NCI-H345 treated with DMSO at 0.1 percent for 48 hours (cell line): ENCODE results near the gene GRM5.
"Not testable (repeated sequence)": the region's sequence is repeated elsewhere in the genome, so short reads cannot be mapped to it uniquely, and the experiment has no call there.

Experiments used
- DNase-seq: peaks from one replicate; lab custom pipeline; 2025; ENCODE audit not compliant: unreplicated experiment; lab: John Stamatoyannopoulos, UW

GRM5 gene

GRCh38 chr11:88978992-88979391, 86.8 kb downstream of the GRM5 start:
- not testable (repeated sequence) for DNase-seq

GRCh38 chr11:88975441-88975840, 90.3 kb downstream of the GRM5 start:
- not testable (repeated sequence) for DNase-seq

- DNase-seq: no peak
These were observed 93.6 kb downstream of the GRM5 start for GRCh38 chr11:88972210-88972609.

- DNase-seq: not testable (repeated sequence)
These were observed 104.2 kb downstream of the GRM5 start for GRCh38 chr11:88961621-88962020.

- not testable (repeated sequence) for DNase-seq
These were observed 105.9 kb downstream of the GRM5 start for GRCh38 chr11:88959857-88960256.

- no peak for DNase-seq
These were observed 114.8 kb downstream of the GRM5 start for GRCh38 chr11:88950975-88951374.

GRCh38 chr11:88948908-88949307, 116.9 kb downstream of the GRM5 start:
- not testable (repeated sequence) for DNase-seq

GRCh38 chr11:88947843-88948572, 117.8 kb downstream of the GRM5 start:
- not testable (repeated sequence) for DNase-seq

GRCh38 chr11:88929665-88930064, 136.1 kb downstream of the GRM5 start:
- not testable (repeated sequence) for DNase-seq

GRCh38 chr11:88917065-88917464, 148.7 kb downstream of the GRM5 start:
- not testable (repeated sequence) for DNase-seq

- no peak for DNase-seq
These were observed 156.3 kb downstream of the GRM5 start for GRCh38 chr11:88909500-88909899.

GRCh38 chr11:88901436-88901835, 164.3 kb downstream of the GRM5 start:
- DNase-seq: not testable (repeated sequence)

GRCh38 chr11:88888855-88889254, 176.9 kb downstream of the GRM5 start:
- DNase-seq: not testable (repeated sequence)

GRCh38 chr11:88886796-88887195, 179.0 kb downstream of the GRM5 start:
- no peak for DNase-seq

- not testable (repeated sequence) for DNase-seq
These were observed 183.0 kb downstream of the GRM5 start for GRCh38 chr11:88882800-88883199.

- DNase-seq: no peak
These were observed 204.2 kb downstream of the GRM5 start for GRCh38 chr11:88861618-88862017.

- not testable (repeated sequence) for DNase-seq
These were observed 205.4 kb downstream of the GRM5 start for GRCh38 chr11:88860431-88860830.

- not testable (repeated sequence) for DNase-seq
These were observed 211.8 kb downstream of the GRM5 start for GRCh38 chr11:88853963-88854362.

- not testable (repeated sequence) for DNase-seq
These were observed 214.2 kb downstream of the GRM5 start for GRCh38 chr11:88851547-88851946.

GRCh38 chr11:88849773-88850172, 216.0 kb downstream of the GRM5 start:
- DNase-seq: not testable (repeated sequence)

- no peak for DNase-seq
These were observed 216.4 kb downstream of the GRM5 start for GRCh38 chr11:88849368-88849767.

- DNase-seq: not testable (repeated sequence)
These were observed 219.5 kb downstream of the GRM5 start for GRCh38 chr11:88846266-88846665.

- DNase-seq: not testable (repeated sequence)
These were observed 220.8 kb downstream of the GRM5 start for GRCh38 chr11:88844941-88845340.
